CD8-positive, alpha-beta memory T cell (primary cell): ENCODE results near the gene NBL1. TPM values are rescaled to one million over a fixed set of nuclear protein-coding genes. Genes with fewer than 3 reads are reported as not detected.

Experiments
- CTCF ChIA-PET: fragments of 350-600 bp; sonication (Branson Sonifier 250); formaldehyde crosslinking; loops from one replicate; lab custom pipeline; 2021; ENCODE audit warnings: antibody characterized with exemption; lab: Charles Lee
- POLR2A ChIA-PET: fragments of 350-600 bp; sonication (Branson Sonifier 250); formaldehyde crosslinking; loops from one replicate; lab custom pipeline; 2021; ENCODE audit warnings: antibody characterized with exemption; lab: Charles Lee
- DNase-seq, 5 donors: peaks; one replicate each; pipeline versions ENCODE4 v3.0.0 to v3.0.0-alpha.2; 2020 to 2022; ENCODE audit warnings: mixed read lengths in 1 of 5
- H3K27ac ChIP-seq: one replicate; pipeline ENCODE4 v1.7.0; 2013; ENCODE audit warnings: low read depth, mild to moderate bottlenecking, low read length, moderate library complexity
- H3K27me3 ChIP-seq: 2 replicates; pipeline ENCODE4 v1.7.0; 2013; ENCODE audit warnings: low read length, mild to moderate bottlenecking; ENCODE audit not compliant: insufficient read depth, poor library complexity, severe bottlenecking
- H3K36me3 ChIP-seq: 2 replicates; pipeline ENCODE4 v1.7.0; 2013; ENCODE audit warnings: mild to moderate bottlenecking, low read length, moderate library complexity; ENCODE audit not compliant: insufficient read depth
- H3K4me1 ChIP-seq: 2 replicates; pipeline ENCODE4 v1.7.0; 2013; ENCODE audit warnings: mild to moderate bottlenecking, low read length, moderate library complexity; ENCODE audit not compliant: insufficient read depth
- H3K4me3 ChIP-seq: 2 replicates; pipeline ENCODE4 v1.7.0; 2013; ENCODE audit warnings: mild to moderate bottlenecking, low read length
- H3K9me3 ChIP-seq: 2 replicates; pipeline ENCODE4 v1.7.0; 2013; ENCODE audit warnings: mild to moderate bottlenecking, low read length
- H3K27ac Mint-ChIP-seq, 8 donors: one replicate each; pipeline ENCODE4 v1.8.0; 2020 to 2021; ENCODE audit warnings: mixed read lengths in 8 of 8, mild to moderate bottlenecking in 6 of 8, inconsistent platforms in 3 of 8, moderate library complexity in 3 of 8
- H3K27me3 Mint-ChIP-seq, 2 donors: one replicate each; pipeline ENCODE4 v1.8.0; 2020 to 2021; ENCODE audit warnings: mixed read lengths in 2 of 2, mild to moderate bottlenecking in 1 of 2, moderate library complexity in 1 of 2
- H3K36me3 Mint-ChIP-seq, 3 donors: one replicate each; pipeline ENCODE4 v1.8.0; 2020 to 2021; ENCODE audit warnings: mixed read lengths in 3 of 3, inconsistent platforms in 1 of 3, mild to moderate bottlenecking in 1 of 3
- H3K4me1 Mint-ChIP-seq, 3 donors: one replicate each; pipeline ENCODE4 v1.8.0; 2020 to 2021; ENCODE audit warnings: mixed read lengths in 3 of 3, inconsistent platforms in 1 of 3, mild to moderate bottlenecking in 1 of 3
- H3K4me3 Mint-ChIP-seq, 7 donors: one replicate each; pipeline ENCODE4 v1.8.0; 2020 to 2021; ENCODE audit warnings: mixed read lengths in 7 of 7, mild to moderate bottlenecking in 6 of 7, moderate library complexity in 4 of 7, inconsistent platforms in 2 of 7
- H3K9me3 Mint-ChIP-seq, 5 donors: one replicate each; pipeline ENCODE4 v1.8.0; 2020 to 2022; ENCODE audit warnings: mixed read lengths in 5 of 5, mild to moderate bottlenecking in 3 of 5, moderate library complexity in 2 of 5, inconsistent platforms in 1 of 5
- polyA plus RNA-seq: library from polyadenylated mRNA; unstranded; fragments of 300-500 nt; fragmentation: Illumina TruSeq; gene quantifications from one replicate; pipeline ENCODE4 v1.2.3, GENCODE V29; 2021
- total RNA-seq, 2 experiments: library from RNA; stranded (reverse); gene quantifications; one replicate each; pipeline ENCODE4 v1.2.3, GENCODE V29; 2021

Gene NBL1
- total and polyA plus RNA-seq, 3 experiments from 2014 or later = 8.1 to 36.3 (median 35.6) TPM

GRCh38 chr1:19695772-19696171 is 51.7 kb downstream of the NBL1 start:
- no peaks in the 10 kb centered on the region for H3K27me3 ChIP-seq
- no peaks in the 10 kb centered on the region for H3K9me3 ChIP-seq
- no peak overlapping the region for H3K4me3 ChIP-seq
- no peak for DNase-seq
- H3K36me3 ChIP-seq = no peaks in the 10 kb centered on the region
- H3K9me3 Mint-ChIP-seq = no peaks in the 10 kb centered on the region
- ChIA-PET CTCF (interaction anchor here (0.7 kb wide), 1 partner anchor 9 kb away, joined by 3 read pairs; no protein-coding TSS in a partner anchor), POLR2A (no interaction called here)
- peaks cover 0 to 11% (median 6%) of the 10 kb centered on the region in 3 donors for H3K4me1 Mint-ChIP-seq
- H3K27ac Mint-ChIP-seq = peak overlapping the region in 2 of 8 donors; percentile 36 to 89
- H3K27me3 Mint-ChIP-seq = no peaks in the 10 kb centered on the region
- peaks cover 6 to 69% (median 14%) of the 10 kb centered on the region in 3 donors for H3K36me3 Mint-ChIP-seq
- no peaks in the 10 kb centered on the region for H3K4me1 ChIP-seq
- H3K4me3 Mint-ChIP-seq = no peak overlapping the region
- H3K27ac ChIP-seq = no peak overlapping the region

- Histone ChIP-seq H3K36me3 (no peaks in the 10 kb centered on the region), H3K4me3 (no peak overlapping the region), H3K27me3 (no peaks in the 10 kb centered on the region), H3K4me1 (no peaks in the 10 kb centered on the region), H3K9me3 (no peaks in the 10 kb centered on the region), H3K27ac (no peak overlapping the region)
- ChIA-PET POLR2A (no interaction called here), CTCF (interaction anchor here (1.2 kb wide), 1 partner anchor 35 kb away, joined by 3 read pairs; no protein-coding TSS in a partner anchor)
- H3K27ac Mint-ChIP-seq = peak overlapping the region in 1 of 8 donors; percentile 29
- H3K27me3 Mint-ChIP-seq = no peaks in the 10 kb centered on the region
- no peak for DNase-seq
- peaks cover 0 to 4% (median 0%) of the 10 kb centered on the region in 3 donors for H3K4me1 Mint-ChIP-seq
- H3K36me3 Mint-ChIP-seq = peaks cover 5 to 67% (median 9%) of the 10 kb centered on the region in 3 donors
- H3K9me3 Mint-ChIP-seq = no peaks in the 10 kb centered on the region
- H3K4me3 Mint-ChIP-seq = no peak overlapping the region
Measured at GRCh38 chr1:19696820-19697219, 52.7 kb downstream of the NBL1 start.

DNA sequence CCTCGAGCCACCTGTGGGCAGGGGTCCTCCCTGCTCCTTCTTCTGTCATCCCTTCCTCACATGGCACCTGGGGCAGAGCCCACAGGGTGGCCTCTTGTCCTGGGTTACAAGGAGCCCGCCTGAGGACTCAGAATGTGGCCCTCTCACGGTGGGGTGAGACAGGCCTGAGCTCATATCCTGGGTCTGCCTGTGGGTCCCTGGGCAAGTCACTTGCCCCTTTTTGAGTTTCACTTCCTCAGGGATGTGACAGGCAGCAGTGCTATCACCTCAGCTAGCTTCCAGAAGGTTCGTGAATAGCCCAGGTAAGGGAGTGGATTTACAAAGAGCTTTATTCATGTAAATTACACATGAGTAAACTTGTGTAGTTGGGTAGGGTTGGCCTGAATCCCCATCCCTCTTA is 54.1 kb downstream of the NBL1 start:
- Mint-ChIP-seq H3K27ac (peak overlapping the region in 1 of 8 donors; percentile 3), H3K27me3 (no peaks in the 10 kb centered on the region), H3K36me3 (peaks cover 0 to 61% (median 8%) of the 10 kb centered on the region in 3 donors), H3K4me1 (no peaks in the 10 kb centered on the region), H3K9me3 (no peaks in the 10 kb centered on the region), H3K4me3 (no peak overlapping the region)
- DNase-seq = no peak
- ChIA-PET POLR2A (no interaction called here), CTCF (interaction anchor here (0.8 kb wide), 1 partner anchor 18 kb away, joined by 3 read pairs; no protein-coding TSS in a partner anchor)
- H3K9me3 ChIP-seq = no peaks in the 10 kb centered on the region
- H3K27ac ChIP-seq = no peak overlapping the region
- no peaks in the 10 kb centered on the region for H3K27me3 ChIP-seq
- no peaks in the 10 kb centered on the region for H3K36me3 ChIP-seq
- no peak overlapping the region for H3K4me3 ChIP-seq
- no peaks in the 10 kb centered on the region for H3K4me1 ChIP-seq

DNA sequence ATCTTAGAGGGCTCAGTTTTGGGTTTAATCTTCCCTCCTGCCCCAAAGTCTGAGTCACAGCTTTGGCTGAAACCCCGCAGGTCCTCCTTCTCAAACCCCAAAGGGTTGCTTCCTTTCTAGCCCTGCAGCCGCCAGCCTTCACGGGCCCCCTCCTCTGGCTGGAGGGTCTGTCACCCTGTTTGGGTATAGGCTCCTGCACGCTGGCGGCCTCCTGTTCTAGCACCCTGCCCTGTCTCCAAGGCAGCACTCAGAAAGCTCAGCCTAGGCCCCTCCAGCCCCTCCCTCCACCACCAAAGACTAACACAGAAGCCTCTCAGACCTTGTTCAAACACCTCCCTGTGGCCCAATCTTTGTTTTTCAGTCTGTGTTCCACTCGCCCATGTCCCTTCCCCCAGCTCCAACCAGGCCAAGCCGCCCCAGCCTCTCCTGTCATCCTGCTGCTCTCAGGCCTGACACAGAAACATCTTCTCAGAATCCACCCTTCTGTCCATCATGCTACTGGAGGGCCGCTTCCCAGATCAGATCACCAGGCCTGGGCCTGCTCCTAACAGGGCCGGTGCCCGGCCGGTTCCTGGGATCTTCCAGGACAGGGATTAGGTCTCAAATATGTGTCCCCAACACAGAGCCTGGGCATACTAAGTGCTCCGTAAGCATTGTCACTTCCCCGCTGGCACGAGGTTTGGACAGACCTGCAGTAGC is 56.1 kb downstream of the NBL1 start:
- peak overlapping the region in 1 of 8 donors; percentile 72 for H3K27ac Mint-ChIP-seq
- peaks cover 0 to 42% (median 4%) of the 10 kb centered on the region in 3 donors for H3K36me3 Mint-ChIP-seq
- Histone ChIP-seq H3K27me3 (no peaks in the 10 kb centered on the region), H3K4me1 (peaks cover 12% of the 10 kb centered on the region), H3K9me3 (no peaks in the 10 kb centered on the region), H3K36me3 (no peaks in the 10 kb centered on the region), H3K27ac (no peak overlapping the region), H3K4me3 (no peak overlapping the region)
- ChIA-PET POLR2A (no interaction called here), CTCF (interaction anchor here (1.0 kb wide), 1 partner anchor 15 kb away, joined by 3 read pairs; no protein-coding TSS in a partner anchor)
- H3K4me3 Mint-ChIP-seq = no peak overlapping the region
- peaks cover 2 to 12% (median 6%) of the 10 kb centered on the region in 3 donors for H3K4me1 Mint-ChIP-seq
- no peaks in the 10 kb centered on the region for H3K27me3 Mint-ChIP-seq
- no peak for DNase-seq
- no peaks in the 10 kb centered on the region for H3K9me3 Mint-ChIP-seq

GRCh38 chr1:19703280-19703679 is 59.2 kb downstream of the NBL1 start:
- Mint-ChIP-seq H3K4me1 (peaks cover 2 to 12% (median 6%) of the 10 kb centered on the region in 3 donors), H3K9me3 (no peaks in the 10 kb centered on the region), H3K27ac (no peak overlapping the region), H3K4me3 (no peak overlapping the region), H3K36me3 (peaks cover 0 to 35% (median 0%) of the 10 kb centered on the region in 3 donors), H3K27me3 (no peaks in the 10 kb centered on the region)
- H3K36me3 ChIP-seq = no peaks in the 10 kb centered on the region
- no peak overlapping the region for H3K4me3 ChIP-seq
- no peaks in the 10 kb centered on the region for H3K27me3 ChIP-seq
- H3K9me3 ChIP-seq = no peaks in the 10 kb centered on the region
- peaks cover 12% of the 10 kb centered on the region for H3K4me1 ChIP-seq
- no peak for DNase-seq
- ChIA-PET CTCF (interaction anchor here (1.1 to 10.8 kb wide), 8 partner anchors 11 to 43 kb away, joined by 3 to 168 read pairs (median 14); partner anchors contain the start of gene HTR6), POLR2A (no interaction called here)
- H3K27ac ChIP-seq = no peak overlapping the region

DNA sequence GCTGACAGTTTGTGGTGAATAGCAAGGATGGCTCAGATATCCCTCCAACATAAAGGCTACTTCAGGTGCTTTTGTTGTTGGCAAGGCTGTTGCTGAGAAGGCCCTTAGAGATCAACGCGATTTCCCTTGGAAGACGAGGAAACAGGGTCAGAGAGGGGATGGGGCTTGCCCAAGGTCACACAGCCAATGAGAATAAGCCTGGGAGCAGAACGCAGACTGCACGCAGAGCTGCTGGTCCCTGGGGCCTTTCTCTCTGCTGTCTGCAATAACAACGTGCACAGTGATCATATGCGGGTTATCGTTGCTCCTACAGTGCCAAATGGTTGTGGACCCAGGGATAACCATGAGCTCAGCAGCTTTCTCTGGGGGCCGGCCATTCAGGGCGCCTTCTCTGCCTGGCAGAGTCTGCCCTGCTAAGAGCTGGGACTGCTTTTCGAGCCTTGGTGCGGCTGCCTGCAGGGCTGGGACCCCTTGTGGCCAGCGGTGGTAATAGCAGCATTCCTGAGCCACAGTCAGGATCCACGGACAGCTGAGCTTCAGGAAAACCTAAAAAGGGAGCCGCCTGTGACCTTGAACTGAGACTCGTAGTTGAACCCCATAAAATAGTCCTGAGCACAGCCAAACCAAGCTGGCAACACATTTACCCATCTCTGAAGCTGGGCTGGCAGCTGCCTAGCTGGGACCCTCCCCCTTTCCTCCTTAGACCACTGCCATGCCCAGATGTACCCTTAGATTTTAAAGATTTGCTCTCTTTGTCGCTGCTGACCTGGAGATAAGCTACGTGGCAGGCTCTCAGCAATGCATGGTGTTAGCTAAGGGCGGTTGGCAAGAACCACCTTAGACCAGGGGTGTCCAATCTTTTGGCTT is 60.4 kb downstream of the NBL1 start:
- Mint-ChIP-seq H3K4me1 (peaks cover 2 to 12% (median 6%) of the 10 kb centered on the region in 3 donors), H3K36me3 (peaks cover 0 to 34% (median 0%) of the 10 kb centered on the region in 3 donors), H3K4me3 (no peak overlapping the region), H3K27ac (peak overlapping the region in 1 of 8 donors; percentile 89), H3K9me3 (no peaks in the 10 kb centered on the region), H3K27me3 (no peaks in the 10 kb centered on the region)
- DNase-seq = peak; percentile 27 to 70 (median 49)
- Histone ChIP-seq H3K36me3 (no peaks in the 10 kb centered on the region), H3K4me3 (no peak overlapping the region), H3K9me3 (no peaks in the 10 kb centered on the region), H3K27me3 (no peaks in the 10 kb centered on the region), H3K4me1 (peaks cover 12% of the 10 kb centered on the region), H3K27ac (no peak overlapping the region)
- POLR2A ChIA-PET = interaction anchor here (0.5 kb wide), 1 partner anchor 45 kb away, joined by 3 read pairs; no protein-coding TSS in a partner anchor
- CTCF ChIA-PET = interaction anchor here (0.7 to 10.8 kb wide), 16 partner anchors 9 to 457 kb away, joined by 3 to 168 read pairs (median 8); partner anchors contain the start of gene HTR6

DNA sequence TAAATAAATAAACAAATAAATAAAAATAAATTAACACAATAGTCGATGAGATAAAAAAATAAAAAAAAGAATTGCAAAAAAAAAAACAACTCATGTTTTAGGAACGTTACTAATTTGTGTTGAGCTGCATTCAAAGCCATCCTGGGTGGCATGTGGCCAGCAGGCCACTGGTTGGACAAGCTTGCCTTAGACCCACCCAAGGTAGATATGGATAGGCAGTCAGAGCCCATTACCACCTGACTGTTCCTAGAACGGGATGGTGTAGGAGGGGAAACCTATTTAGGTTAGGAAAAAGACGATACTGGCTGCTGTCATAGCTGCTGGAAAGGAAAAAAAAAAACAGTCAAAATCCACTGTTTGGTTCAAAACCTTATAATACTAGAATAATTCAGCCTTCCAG is 61.4 kb downstream of the NBL1 start:
- no peaks in the 10 kb centered on the region for H3K27me3 ChIP-seq
- DNase-seq = no peak
- no peak overlapping the region for H3K27ac Mint-ChIP-seq
- no peaks in the 10 kb centered on the region for H3K27me3 Mint-ChIP-seq
- no peak overlapping the region for H3K4me3 ChIP-seq
- peaks cover 0 to 30% (median 2%) of the 10 kb centered on the region in 3 donors for H3K36me3 Mint-ChIP-seq
- H3K4me1 Mint-ChIP-seq = peaks cover 2 to 13% (median 8%) of the 10 kb centered on the region in 3 donors
- ChIA-PET CTCF (interaction anchor here (0.7 to 10.8 kb wide), 10 partner anchors 9 to 226 kb away, joined by 3 to 168 read pairs (median 10); partner anchors contain the start of genes HTR6 and NBL1), POLR2A (no interaction called here)
- peaks cover 12% of the 10 kb centered on the region for H3K4me1 ChIP-seq
- H3K9me3 Mint-ChIP-seq = no peaks in the 10 kb centered on the region
- H3K9me3 ChIP-seq = no peaks in the 10 kb centered on the region
- no peak overlapping the region for H3K4me3 Mint-ChIP-seq
- no peak overlapping the region for H3K27ac ChIP-seq
- no peaks in the 10 kb centered on the region for H3K36me3 ChIP-seq
